Putamen (tissue), 1 donor: ENCODE data around the gene SLC50A1.

ENCODE experiments used
- DNase-seq: peaks from one replicate; pipeline ENCODE4 v3.0.0-alpha.2; 2016; ENCODE audit warnings: low spot score

The SLC50A1 gene

DNA sequence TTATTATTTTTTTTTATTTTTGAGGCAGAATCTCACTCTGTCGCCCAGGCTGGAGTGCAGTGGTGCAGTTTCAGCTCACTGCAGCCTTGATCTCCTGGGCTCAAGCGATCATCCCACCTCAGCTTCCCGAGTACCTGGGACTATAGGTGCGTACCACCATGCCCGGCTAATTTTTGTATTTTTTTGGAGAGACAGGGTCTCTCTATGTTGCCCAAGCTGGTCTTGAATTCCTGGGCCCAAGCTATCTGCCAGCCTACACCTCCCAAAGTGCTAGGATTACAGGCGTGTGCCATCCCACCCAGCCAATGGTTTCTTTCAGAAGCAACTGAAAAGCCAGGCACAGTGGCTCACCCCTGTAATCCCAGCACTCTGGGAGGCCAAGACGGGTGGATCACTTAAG is 35.2 kb downstream of the SLC50A1 start:
- no peak for DNase-seq

DNA sequence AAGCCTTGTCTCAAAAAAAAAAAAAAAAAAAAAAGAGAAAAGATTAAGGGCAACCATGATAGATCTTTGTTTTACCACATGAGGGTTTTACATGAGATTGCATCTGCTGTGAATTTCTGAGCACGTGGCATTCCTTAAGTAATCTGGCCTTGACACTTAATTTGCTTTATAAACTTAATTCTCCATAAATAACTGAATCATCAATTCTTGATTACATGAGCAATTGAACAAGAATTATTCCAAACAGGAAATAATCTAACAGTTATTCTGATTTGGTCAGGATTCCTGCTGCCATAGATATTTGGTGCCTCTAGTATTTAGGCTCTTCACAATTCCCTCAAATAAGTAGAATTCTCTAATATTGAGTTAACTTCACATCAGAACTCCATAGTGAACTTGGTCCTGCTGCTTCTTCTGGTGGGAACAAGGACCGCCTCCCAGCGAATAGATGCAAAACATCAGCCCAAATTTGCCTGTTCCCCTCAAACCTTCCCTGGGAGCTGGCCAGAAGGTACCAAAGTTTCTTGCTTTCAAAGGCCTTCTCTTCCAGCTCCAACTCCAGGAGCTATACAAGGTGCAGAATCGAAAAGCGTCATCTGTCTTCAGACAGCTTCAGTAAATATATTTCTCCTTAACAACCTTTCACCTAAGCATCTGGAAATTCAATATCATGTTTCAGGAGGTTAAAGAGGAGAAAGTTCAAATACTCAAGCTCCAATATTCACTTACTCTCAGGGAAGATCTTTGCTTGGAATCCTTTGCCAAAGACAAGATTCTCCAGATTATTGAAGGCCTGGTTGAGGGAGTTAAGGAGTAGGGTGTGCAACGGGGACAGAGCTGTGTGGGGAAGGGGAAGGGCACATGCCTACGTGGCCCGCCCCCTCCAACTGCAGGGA is 36.4 kb downstream of the SLC50A1 start:
- no peak for DNase-seq

DNA sequence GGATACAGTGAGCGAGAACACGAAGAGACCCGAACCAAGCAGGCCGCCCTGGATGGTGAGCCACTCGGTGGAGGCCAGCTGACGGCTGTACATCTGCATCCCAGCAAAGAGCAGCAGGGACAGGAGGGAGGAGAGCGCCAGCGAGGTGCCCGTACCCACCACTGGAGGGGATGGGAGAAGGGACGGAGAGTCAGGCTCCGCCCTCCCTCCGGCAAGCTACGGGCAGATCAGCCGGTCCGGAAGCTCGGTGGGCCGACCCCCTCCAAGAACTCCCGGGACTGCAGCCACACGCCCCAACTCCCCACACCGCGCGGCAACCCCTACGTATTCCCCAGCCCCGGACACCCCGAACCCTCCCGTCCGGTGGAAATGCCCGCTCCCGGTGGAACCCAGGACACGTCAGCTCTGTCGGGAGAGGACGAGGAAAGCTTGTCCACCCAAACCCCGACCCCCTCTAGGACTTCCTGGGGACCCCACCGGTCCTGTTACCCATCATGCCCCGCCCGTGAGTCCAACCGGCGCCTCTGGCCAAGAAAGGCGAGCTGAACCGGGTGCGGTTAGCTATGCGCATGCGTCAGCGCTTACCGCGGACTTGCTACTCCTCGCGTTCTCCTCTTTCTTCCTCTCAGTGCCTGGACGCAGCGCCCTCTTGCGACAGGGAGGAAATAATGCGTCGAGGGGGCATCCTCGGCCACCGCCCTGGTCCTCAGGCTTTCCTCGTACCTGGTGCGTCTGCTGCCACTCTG is 37.3 kb downstream of the SLC50A1 start, which contains the start of gene KRTCAP2:
Gene KRTCAP2 (minus strand): TSS at position 573 of the 746 bp plus-strand sequence. CDS start 80 bp downstream, at position 493.
- DNase-seq, result peak; percentile 95

DNA sequence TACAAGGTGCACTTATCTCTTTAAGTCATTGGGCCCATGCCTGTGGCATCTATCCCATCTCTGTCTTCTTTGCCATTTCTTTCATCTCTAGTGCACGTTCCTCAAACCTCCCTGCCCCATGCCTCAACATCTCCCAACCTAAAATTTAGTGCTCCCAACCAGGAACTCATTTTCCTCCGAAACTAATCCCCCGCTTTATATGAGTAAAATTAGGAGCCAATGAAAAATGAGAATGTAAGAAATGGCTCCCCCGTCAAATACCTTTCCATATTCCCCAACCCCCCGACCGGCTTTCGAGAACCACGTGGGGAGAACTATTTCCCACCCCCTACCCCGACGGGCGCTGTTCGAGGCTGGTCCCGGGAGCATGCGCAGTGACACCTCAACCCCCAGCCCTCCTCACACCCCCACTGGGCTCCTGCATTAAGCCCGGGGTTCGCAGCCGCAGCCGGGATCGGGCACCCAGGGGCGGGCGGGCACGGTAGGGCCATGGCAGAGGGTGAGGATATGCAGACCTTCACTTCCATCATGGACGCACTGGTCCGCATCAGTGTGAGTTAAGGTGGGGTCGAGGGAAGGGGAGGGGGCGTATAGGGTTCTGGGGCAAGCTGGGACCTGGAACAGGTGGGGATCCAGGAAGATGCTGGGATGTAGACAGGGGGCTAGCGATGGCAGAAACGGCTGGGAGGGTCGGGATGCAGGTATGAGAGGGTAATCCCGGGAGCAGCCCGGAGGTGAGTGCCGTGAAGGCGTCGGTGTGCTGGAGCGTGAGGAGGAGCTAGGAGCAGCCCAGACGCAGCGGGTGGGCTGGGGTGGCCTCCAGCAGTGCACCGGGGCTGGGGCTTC is 38.0 kb downstream of the SLC50A1 start, which contains the start of gene TRIM46:
Gene TRIM46 (plus strand): TSS at position 372 of the 846 bp plus-strand sequence. CDS start 118 bp downstream, at position 490.
- peak; percentile 83 for DNase-seq

DNA sequence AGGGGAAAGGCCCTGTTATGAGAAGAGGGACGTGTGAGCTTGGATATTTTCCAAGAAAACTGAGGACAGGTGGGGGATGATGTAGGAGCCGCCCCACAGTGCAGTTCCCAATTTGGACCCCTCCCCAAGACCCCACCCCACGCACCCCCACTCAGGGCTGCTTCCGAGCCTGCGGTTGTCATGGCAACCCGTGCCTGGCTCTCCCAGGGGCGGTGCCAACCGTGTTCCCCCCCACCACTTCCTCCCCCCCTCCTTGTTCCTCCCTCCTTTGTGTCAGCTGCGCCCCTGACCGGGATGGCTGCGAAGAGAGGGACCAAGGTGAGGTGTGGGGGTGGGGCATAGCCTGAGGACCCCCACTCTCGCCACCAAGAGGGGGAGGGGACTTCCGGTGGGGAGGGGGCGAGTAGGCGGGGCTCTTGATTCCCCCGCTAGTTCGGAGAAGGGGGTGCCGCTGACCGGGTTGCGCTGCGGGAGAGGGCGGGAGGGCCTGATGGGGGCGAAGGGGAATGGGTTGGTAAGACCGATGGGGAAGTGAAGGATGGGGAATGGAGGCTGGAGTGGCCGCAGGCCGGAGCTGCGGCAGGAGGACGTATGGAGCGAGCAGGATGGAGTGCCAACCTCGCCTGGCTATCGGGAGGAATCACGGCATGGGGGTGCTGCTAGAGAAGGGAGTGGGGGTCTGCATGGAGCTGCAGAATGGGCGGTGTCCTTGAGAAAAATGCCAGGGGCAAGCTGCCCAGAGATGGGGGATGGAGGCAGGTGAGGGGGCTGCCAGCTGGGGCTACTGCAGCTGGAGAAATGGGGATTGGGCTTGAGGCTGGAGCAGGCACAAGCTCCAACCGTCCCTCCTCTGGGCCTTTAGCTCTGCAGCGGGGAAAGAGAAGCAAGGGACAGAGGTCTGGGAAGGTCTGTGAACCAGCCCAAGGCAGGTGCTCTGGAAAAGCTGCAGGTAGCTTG is 39.0 kb downstream of the SLC50A1 start:
- DNase-seq, result peak; percentile 55

DNA sequence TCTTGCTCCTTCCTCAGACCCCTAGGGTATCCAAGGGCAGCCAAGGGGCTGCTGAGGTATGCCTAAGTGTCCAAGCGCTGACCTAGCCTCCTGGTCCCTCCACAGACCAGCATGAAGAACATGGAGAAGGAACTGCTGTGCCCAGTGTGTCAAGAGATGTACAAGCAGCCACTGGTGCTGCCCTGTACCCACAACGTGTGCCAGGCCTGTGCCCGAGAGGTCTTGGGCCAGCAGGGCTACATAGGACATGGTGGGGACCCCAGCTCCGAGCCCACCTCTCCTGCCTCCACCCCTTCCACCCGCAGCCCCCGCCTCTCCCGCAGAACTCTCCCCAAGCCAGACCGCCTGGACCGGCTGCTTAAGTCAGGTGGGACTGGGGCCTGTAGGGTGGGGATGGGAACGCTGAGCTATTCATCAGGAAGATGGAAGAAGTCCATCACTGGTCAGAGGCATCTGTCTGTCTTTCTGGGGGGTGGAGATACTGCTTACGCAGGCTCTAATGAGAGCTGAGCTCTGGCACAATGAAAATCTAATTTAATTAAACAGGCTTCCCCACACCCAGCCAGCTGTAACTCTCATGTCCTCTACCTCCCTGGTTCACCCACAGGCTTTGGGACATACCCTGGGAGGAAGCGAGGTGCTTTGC is 39.8 kb downstream of the SLC50A1 start:
- no peak for DNase-seq

DNA sequence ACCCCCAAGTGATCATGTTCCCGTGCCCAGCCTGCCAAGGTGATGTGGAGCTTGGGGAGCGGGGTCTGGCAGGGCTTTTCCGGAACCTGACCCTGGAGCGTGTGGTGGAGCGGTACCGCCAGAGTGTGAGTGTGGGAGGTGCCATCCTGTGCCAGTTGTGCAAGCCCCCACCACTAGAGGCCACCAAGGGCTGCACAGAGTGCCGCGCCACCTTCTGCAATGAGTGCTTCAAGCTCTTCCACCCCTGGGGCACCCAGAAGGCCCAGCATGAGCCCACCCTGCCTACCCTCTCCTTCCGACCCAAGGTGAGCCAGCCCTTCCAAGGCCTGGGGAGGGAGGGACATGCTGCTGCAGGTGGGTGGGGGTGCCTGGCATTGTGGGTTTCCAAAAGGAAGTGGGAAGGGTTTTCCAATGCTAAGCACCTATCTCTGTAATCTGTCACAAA is 40.3 kb downstream of the SLC50A1 start:
- DNase-seq, result no peak

DNA sequence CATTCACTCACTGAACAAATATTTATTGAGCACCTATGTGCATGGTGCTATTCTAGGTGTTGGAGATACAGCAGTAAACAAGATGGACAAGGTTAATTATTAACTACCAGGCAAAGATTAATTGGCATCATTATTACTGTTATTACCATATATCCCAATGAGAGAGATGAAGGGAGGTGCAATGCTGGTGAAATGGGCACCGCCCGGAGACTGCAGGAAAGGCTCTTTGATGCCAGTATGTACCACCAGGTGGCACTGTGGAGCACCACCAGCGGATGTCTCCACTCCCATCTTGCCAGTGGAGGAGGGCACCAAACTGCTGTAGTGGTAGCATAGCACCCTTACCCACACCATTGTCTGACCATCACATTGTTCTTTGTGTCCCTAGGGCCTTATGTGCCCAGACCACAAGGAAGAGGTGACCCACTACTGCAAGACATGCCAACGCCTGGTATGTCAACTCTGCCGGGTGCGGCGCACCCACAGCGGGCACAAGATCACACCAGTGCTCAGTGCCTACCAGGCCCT is 41.0 kb downstream of the SLC50A1 start:
- DNase-seq, result peak; percentile 76

DNA sequence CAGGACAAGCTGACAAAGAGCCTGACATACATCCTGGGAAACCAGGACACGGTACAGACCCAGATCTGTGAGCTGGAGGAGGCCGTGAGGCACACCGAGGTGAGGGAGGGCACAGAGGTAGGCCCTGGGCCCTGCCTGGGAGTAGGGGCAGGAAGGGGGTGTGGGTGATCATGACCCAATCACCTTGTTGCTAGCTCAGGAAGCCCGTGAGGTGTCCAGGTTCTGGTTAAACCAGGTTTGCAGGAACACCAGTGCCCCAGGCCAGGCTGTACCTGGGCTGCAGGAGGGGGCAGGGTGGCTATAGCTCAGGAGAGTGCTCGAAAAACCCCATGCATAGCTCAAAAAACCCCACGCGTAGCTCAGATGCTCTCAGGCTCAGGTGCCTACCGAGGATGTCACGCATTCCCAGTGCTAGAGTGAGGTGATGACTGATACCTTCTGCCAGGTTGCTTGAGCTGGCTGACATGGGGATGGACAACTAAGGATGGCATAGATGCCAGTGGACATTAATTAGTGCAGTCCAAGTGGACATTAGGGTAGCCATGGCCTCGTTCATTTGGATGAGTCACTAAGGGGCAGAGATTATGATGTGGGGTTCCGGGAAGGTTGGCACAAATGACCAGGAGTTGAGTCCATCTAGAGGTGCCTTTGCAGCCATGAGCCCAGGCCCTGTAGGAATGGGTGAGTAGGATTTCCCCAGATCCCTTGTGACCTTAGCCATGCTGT is 41.7 kb downstream of the SLC50A1 start:
- DNase-seq, result no peak

DNA sequence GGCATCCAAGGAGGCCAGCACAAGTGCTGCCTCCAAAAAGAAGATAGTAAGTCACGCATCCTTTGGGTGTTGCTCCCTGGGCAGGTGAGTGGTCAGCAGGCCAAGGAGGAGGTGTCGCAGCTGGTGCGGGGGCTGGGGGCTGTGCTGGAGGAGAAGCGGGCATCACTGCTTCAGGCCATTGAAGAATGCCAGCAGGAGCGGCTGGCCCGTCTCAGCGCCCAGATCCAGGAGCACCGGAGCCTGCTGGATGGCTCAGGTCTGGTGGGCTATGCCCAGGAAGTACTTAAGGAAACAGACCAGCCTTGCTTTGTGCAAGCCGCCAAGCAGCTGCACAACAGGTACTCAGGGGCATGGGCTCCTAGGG is 42.2 kb downstream of the SLC50A1 start:
- DNase-seq, result no peak

DNA sequence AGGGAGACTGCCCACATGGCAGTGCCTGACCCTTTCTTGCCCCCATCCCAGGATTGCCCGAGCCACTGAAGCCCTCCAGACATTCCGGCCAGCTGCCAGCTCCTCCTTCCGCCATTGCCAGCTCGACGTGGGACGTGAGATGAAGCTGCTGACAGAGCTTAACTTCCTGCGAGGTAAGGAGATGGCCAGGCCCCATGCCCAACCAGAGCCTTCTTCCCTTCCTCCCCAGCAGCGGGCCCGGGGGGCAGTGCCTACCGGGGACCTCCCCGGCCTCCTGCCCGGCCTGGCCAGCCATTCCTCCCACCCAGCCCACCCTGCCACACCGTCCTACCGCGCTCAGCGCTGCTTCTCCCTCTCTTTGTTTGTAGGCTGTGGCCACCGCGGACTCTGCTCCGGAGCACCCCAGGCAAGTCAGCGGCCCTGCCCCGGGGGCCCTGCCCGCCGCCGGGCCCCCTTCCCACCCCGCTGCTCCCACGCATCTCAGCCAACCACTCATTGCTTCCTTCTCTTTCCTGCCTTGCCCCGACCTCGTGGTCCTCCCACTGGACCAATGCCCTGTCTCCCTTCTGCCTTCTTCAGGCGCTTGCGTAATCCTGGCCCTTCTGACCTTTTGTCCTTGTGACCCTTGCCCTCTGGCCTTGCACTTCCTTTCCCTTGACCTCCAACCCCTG is 42.9 kb downstream of the SLC50A1 start:
- DNase-seq, result no peak

DNA sequence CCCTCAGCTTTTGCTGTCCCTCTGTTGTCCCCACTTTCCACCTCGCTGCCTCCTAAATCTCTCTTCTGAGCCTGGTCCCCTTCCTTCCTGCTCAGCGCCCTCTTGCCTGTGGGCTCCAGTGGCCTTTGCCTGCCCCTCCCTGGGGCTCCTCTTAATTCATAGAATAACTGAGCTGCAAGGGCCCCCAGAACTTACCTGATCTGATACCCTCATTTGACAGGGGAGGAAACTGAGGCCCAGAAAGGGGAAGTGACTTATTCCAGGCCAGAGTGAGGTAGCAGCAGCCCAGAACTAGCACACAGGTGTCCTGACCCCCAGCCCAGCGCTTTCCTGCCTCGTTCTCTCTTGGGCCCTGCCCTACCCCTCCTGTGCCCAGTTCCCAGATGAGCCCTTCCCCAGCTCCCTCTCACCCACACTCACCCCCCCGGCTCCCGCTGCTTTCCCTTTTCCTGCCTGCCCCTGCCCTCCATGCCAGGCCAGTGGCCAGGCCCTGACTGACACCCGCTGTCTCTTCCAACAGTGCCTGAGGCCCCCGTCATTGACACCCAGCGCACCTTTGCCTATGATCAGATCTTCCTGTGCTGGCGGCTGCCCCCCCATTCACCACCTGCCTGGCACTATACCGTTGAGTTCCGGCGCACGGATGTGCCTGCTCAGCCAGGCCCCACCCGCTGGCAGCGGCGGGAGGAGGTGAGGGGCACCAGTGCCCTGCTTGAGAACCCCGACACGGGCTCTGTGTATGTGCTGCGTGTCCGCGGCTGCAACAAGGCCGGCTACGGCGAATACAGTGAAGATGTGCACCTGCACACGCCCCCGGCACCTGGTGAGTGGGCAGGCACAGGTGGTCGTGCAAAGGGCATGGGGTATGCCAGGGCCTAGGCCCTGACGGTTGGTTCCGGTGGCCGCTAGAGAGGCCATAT is 43.7 kb downstream of the SLC50A1 start:
- no peak for DNase-seq

DNA sequence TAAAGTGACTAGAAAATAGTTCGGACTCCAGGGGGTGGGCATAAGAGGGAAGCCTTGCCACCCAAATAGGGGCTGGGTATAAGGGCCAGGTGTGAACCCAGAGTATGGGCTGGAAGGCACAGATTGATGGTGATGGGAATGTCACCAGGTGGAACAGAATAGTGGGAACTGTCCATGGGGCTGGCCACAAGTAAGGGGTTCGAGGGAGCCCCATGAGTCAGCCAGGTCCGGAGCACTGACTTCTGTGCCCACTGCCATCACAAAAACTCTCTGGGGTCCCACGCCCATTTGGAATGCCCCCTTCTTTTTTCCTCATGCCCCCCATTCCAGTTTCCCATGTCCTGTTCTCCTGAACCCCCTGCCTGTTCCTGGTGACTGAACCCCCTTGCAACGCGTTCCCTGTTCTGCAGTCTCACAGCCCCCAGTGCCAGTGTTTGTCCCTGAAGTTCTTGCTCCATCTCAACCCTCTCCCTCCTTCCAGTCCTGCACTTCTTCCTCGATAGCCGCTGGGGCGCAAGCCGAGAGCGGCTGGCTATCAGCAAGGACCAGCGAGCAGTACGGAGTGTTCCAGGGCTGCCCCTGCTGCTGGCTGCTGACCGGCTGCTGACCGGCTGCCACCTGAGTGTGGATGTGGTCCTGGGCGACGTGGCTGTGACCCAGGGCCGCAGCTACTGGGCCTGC is 45.9 kb downstream of the SLC50A1 start:
- no peak for DNase-seq

DNA sequence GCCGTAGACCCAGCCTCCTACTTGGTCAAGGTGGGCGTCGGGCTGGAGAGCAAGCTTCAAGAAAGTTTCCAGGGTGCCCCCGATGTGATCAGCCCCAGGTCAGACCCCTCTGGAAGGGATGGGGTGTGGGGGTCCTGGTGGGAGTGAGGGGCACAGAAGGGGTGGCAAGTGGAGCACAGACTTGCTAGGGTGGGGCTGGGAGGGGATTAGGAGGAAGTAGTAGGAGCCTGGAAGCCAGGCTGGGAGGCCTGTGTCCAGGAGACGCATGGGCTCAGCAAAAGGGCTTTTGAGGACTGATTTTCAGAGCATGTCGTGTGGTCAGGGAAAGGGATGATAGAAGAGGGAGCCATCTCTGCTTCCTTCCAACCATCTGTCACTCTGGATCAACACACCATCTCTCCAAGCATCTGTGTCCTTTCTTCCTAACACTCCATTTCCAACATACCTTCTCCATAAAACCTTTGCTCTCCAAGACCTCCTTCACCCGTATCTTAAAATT is 46.4 kb downstream of the SLC50A1 start:
- no peak for DNase-seq

DNA sequence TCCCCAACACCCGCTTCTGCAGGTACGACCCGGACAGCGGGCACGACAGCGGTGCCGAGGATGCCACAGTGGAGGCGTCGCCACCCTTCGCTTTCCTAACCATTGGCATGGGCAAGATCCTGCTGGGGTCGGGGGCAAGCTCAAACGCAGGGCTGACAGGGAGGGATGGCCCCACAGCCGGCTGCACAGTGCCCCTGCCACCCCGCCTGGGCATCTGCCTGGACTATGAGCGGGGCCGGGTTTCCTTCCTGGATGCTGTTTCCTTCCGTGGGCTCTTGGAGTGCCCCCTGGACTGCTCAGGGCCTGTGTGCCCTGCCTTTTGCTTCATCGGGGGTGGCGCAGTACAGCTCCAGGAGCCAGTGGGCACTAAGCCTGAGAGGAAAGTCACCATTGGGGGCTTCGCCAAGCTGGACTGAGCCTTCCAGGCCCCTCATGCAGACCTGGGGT is 48.1 kb downstream of the SLC50A1 start:
- DNase-seq, result no peak

DNA sequence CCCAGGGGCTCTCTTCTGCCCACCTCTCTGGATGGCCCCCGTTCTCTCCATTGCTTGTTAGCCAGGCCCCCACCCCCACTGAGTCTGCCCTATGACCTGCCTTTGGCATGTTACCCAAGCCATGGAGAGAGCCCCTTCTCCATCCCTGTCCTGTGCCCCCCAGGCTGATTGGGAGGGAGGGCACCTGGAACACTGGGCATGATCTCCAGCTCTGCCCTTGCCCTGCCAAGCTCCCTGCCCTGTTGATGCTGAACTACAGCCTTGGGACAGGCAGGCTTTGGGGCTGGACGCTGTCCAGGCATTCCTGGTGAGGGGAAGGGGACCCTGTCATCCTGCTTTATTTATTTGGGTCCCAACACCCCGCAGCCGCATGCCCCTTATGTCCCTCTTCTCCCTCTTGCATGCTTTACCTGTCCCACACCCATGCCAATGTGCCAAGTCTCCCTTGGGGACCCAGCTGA is 48.7 kb downstream of the SLC50A1 start:
- DNase-seq, result no peak
